Liver (tissue), 9 donors: ENCODE results near the gene DRG2. TPM values are rescaled to one million over a fixed set of nuclear protein-coding genes. Genes with fewer than 3 reads are reported as not detected.

Experiments used
- DNase-seq: peaks from one replicate; pipeline ENCODE4 v3.0.0-alpha.2; 2017; ENCODE audit warnings: low spot score
- H3K27ac ChIP-seq, 2 donors: one replicate each; pipeline ENCODE4 v1.7.0; 2013; ENCODE audit warnings: inconsistent platforms in 2 of 2, low read length in 2 of 2, control low read depth in 1 of 2, low read depth in 1 of 2, mild to moderate bottlenecking in 1 of 2
- H3K27me3 ChIP-seq, 4 donors: one replicate each; pipeline versions ENCODE4 v1.6.1 to v1.7.0; 2013; ENCODE audit warnings: low read length in 3 of 4, inconsistent platforms in 1 of 4, mild to moderate bottlenecking in 1 of 4, moderate library complexity in 1 of 4; ENCODE audit not compliant: control insufficient read depth in 4 of 4, insufficient read depth in 4 of 4
- H3K36me3 ChIP-seq, 4 donors: one replicate each; pipeline versions ENCODE4 v1.6.1 to v1.7.0; 2013; ENCODE audit warnings: low read length in 3 of 4, mild to moderate bottlenecking in 3 of 4, low read depth in 1 of 4, moderate library complexity in 1 of 4; ENCODE audit not compliant: control insufficient read depth in 4 of 4, insufficient read depth in 3 of 4
- H3K4me1 ChIP-seq, 4 donors: one replicate each; pipeline versions ENCODE4 v1.6.1 to v1.7.0; 2013; ENCODE audit warnings: low read length in 3 of 4, mild to moderate bottlenecking in 3 of 4, moderate library complexity in 1 of 4; ENCODE audit not compliant: control insufficient read depth in 4 of 4, insufficient read depth in 4 of 4
- H3K4me3 ChIP-seq, 3 donors: one replicate each; pipeline versions ENCODE4 v1.6.1 to v1.7.0; 2013; ENCODE audit warnings: low read length in 3 of 3, control low read depth in 1 of 3, low read depth in 1 of 3, mild to moderate bottlenecking in 1 of 3
- H3K9ac ChIP-seq, 2 donors: one replicate each; pipeline ENCODE4 v1.7.0; 2013; ENCODE audit warnings: low read length in 2 of 2, mild to moderate bottlenecking in 2 of 2, moderate library complexity in 2 of 2, control low read depth in 1 of 2, low read depth in 1 of 2
- H3K9me3 ChIP-seq, 4 donors: one replicate each; pipeline versions ENCODE4 v1.6.1 to v1.7.0; 2013; ENCODE audit warnings: low read length in 3 of 4; ENCODE audit not compliant: control insufficient read depth in 4 of 4
- EGR1 ChIP-seq, 2 donors: IDR thresholded peaks; 2 replicates each; pipeline ENCODE4 v1.6.1; 2016 to 2018; ENCODE audit warnings: antibody characterized with exemption in 2 of 2, low read depth in 2 of 2
- GABPA ChIP-seq, 2 donors: IDR thresholded peaks in 1 of 2; conservative IDR thresholded peaks in 1 of 2; 2 replicates each; pipeline ENCODE4 v1.6.1; 2016; ENCODE audit warnings: antibody characterized with exemption in 2 of 2, mild to moderate bottlenecking in 1 of 2, moderate library complexity in 1 of 2
- HNF4A ChIP-seq, 2 donors: conservative IDR thresholded peaks; 2 replicates each; pipeline ENCODE4 v1.6.1; 2016; ENCODE audit warnings: antibody characterized with exemption in 2 of 2, mild to moderate bottlenecking in 2 of 2
- HNF4G ChIP-seq: IDR thresholded peaks from 2 replicates; pipeline ENCODE4 v1.6.1; 2016; ENCODE audit warnings: antibody characterized with exemption
- JUND ChIP-seq, 2 donors: IDR thresholded peaks; 2 replicates each; pipeline ENCODE4 v1.6.1; 2016; ENCODE audit warnings: antibody characterized with exemption in 2 of 2
- NR2F2 ChIP-seq: IDR thresholded peaks from 2 replicates; pipeline ENCODE4 v1.6.1; 2016; ENCODE audit warnings: antibody characterized with exemption
- RAD21 ChIP-seq, 2 donors: IDR thresholded peaks; 2 replicates each; pipeline ENCODE4 v1.6.1; 2016; ENCODE audit warnings: antibody characterized with exemption in 2 of 2, mild to moderate bottlenecking in 2 of 2
- REST ChIP-seq: IDR thresholded peaks from 2 replicates; pipeline ENCODE4 v1.6.1; 2016; ENCODE audit warnings: antibody characterized with exemption, mild to moderate bottlenecking
- SP1 ChIP-seq: IDR thresholded peaks from 2 replicates; pipeline ENCODE4 v1.6.1; 2018; ENCODE audit warnings: antibody characterized with exemption, mild to moderate bottlenecking
- TAF1 ChIP-seq: conservative IDR thresholded peaks from 2 replicates; pipeline ENCODE4 v1.6.1; 2016; ENCODE audit warnings: antibody characterized with exemption, mild to moderate bottlenecking
- YY1 ChIP-seq: IDR thresholded peaks from 2 replicates; pipeline ENCODE4 v1.6.1; 2016; ENCODE audit warnings: antibody characterized with exemption, mild to moderate bottlenecking
- ZBTB33 ChIP-seq: IDR thresholded peaks from 2 replicates; pipeline ENCODE4 v1.6.1; 2016; ENCODE audit warnings: antibody characterized with exemption
- WGBS: extraction: QIAGEN DNeasy Blood & Tissue Kit; methylation state at CpG from one replicate; pipeline ENCODE4 v1.1.7; 2013; 5-methylcytosine and 5-hydroxymethylcytosine counted together
- polyA plus RNA-seq, 2 donors: library from polyadenylated mRNA; stranded (reverse) in 1 of 2; unstranded in 1 of 2; fragments of 200-250 nt in 1 of 2; fragments of >200 nt in 1 of 2; fragmentation: Nextera tagmentation in 1 of 2; extraction: Ambion mirVana in 1 of 2; gene quantifications; one replicate each; pipeline versions ENCODE4 v1.2.1 to v1.2.3, GENCODE V29; 2013 to 2015
- total RNA-seq, 2 donors: library from RNA; depleted of rRNA; stranded (reverse); fragments of >200 nt; gene quantifications; one replicate each; pipeline ENCODE4 v1.2.3, GENCODE V29; 2014
- TF ChIP-seq, protein P1 (sequence below): IDR thresholded peaks from 2 replicates; pipeline ENCODE4 v1.6.1; 2016; ENCODE audit warnings: antibody characterized with exemption
- TF ChIP-seq, protein P2 (sequence below): IDR thresholded peaks from 2 replicates; pipeline ENCODE4 v1.6.1; 2016; ENCODE audit warnings: antibody characterized with exemption
- TF ChIP-seq, protein P3 (sequence below): fragments of 150-350 bp; IDR thresholded peaks from 2 replicates; pipeline ENCODE4 v1.5.1; 2017; ENCODE audit warnings: improper control_type of control experiment, low read depth, low read length; ENCODE audit not compliant: missing input control
- donor health status: healthy.
- donor health status: healthy.
- donor health status: healthy.
- donor health status: healthy.
- donor health status: healthy.

Gene DRG2
- total and polyA plus RNA-seq, 4 donors, result 10.9 to 24.9 (median 18.6) TPM

- Histone ChIP-seq H3K4me3 (no peak overlapping the region), H3K27ac (no peak overlapping the region), H3K9ac (no peak overlapping the region), H3K27me3 (no peaks in the 10 kb centered on the region), H3K9me3 (no peaks in the 10 kb centered on the region), H3K4me1 (peaks cover 8 to 42% (median 36%) of the 10 kb centered on the region in 4 donors), H3K36me3 (no peaks in the 10 kb centered on the region)
- no peak for DNase-seq
- WGBS, result 31% methylated on average over 9 of the region's 9 CpGs
- TF ChIP-seq EGR1 (IDR thresholded peaks at IDR 0.05; ENCODE audit: low read depth in 2 of 2), result no peak
- TF ChIP-seq SP1, result no peak
- no peak for TF ChIP-seq REST
- TF ChIP-seq HNF4A (conservative IDR thresholded peaks at IDR 0.05), result no peak
- TF ChIP-seq RAD21 (IDR thresholded peaks at IDR 0.05), result peak; percentile 76 to 81
- no peak for TF ChIP-seq JUND (IDR thresholded peaks at IDR 0.05)
- no peak for TF ChIP-seq HNF4G
- no peak for TF ChIP-seq TAF1
- TF ChIP-seq, protein P1, sequence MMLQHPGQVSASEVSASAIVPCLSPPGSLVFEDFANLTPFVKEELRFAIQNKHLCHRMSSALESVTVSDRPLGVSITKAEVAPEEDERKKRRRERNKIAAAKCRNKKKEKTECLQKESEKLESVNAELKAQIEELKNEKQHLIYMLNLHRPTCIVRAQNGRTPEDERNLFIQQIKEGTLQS, result no peak
- TF ChIP-seq ZBTB33, result no peak
- TF ChIP-seq, protein P2, sequence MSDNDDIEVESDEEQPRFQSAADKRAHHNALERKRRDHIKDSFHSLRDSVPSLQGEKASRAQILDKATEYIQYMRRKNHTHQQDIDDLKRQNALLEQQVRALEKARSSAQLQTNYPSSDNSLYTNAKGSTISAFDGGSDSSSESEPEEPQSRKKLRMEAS, result no peak
- TF ChIP-seq, protein P3, sequence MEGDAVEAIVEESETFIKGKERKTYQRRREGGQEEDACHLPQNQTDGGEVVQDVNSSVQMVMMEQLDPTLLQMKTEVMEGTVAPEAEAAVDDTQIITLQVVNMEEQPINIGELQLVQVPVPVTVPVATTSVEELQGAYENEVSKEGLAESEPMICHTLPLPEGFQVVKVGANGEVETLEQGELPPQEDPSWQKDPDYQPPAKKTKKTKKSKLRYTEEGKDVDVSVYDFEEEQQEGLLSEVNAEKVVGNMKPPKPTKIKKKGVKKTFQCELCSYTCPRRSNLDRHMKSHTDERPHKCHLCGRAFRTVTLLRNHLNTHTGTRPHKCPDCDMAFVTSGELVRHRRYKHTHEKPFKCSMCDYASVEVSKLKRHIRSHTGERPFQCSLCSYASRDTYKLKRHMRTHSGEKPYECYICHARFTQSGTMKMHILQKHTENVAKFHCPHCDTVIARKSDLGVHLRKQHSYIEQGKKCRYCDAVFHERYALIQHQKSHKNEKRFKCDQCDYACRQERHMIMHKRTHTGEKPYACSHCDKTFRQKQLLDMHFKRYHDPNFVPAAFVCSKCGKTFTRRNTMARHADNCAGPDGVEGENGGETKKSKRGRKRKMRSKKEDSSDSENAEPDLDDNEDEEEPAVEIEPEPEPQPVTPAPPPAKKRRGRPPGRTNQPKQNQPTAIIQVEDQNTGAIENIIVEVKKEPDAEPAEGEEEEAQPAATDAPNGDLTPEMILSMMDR, result peak; percentile 46
- TF ChIP-seq NR2F2, result no peak
- no peak for TF ChIP-seq GABPA (IDR thresholded peaks at IDR 0.05 in 1 of 2, conservative IDR thresholded peaks at IDR 0.05 in 1 of 2)
Observed at GRCh38 chr17:18141210-18141803, 53.6 kb downstream of the DRG2 start.

DNA sequence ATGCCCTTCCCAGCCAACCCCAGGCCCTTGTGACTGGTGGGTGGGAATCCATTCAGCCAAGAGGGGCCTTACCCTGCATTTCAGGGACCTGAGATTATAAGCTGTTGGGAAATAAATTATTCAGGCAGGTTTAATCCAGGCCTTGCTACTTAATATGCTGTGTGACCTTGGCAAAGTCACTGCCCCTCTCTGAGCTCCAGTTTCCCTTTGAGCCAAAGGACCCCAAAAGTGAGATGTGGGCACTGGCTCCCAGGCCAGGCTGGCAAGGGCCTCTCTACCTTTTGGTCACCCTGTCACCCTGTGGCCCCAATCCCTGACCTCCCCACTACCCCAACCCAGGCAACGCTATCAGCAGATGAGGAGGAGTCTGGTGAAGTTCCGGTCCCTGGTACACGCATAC, 54.7 kb downstream of the DRG2 start:
- H3K4me1 ChIP-seq, result peaks cover 8 to 36% (median 31%) of the 10 kb centered on the region in 4 donors
- H3K9me3 ChIP-seq, result no peaks in the 10 kb centered on the region
- no peak overlapping the region for H3K27ac ChIP-seq
- 96% methylated on average over 3 of the region's 3 CpGs for WGBS
- H3K4me3 ChIP-seq, result no peak overlapping the region
- no peak overlapping the region for H3K9ac ChIP-seq
- no peak for DNase-seq
- no peaks in the 10 kb centered on the region for H3K36me3 ChIP-seq
- H3K27me3 ChIP-seq, result no peaks in the 10 kb centered on the region
- no peak for TF ChIP-seq RAD21 (IDR thresholded peaks at IDR 0.05)
- TF ChIP-seq EGR1 (IDR thresholded peaks at IDR 0.05; ENCODE audit: low read depth in 2 of 2), result no peak
- no peak for TF ChIP-seq NR2F2
- no peak for TF ChIP-seq SP1
- TF ChIP-seq, protein P2, result no peak
- TF ChIP-seq HNF4G, result no peak
- TF ChIP-seq REST, result no peak
- TF ChIP-seq YY1, result no peak
- TF ChIP-seq, protein P1, result no peak
- TF ChIP-seq ZBTB33, result no peak
